ENCODE measurements around the gene RNLS. TPM values are rescaled to one million over a fixed set of nuclear protein-coding genes. Genes with fewer than 3 reads are reported as not detected.

Gene RNLS
- total RNA-seq, 1 donor from 2014 or later = 14.6 TPM

- DNase-seq (ENCODE audit: low spot score) = no peak
These were observed 105.6 kb downstream of the RNLS start for GRCh38 chr10:88477343-88478085.

DNA sequence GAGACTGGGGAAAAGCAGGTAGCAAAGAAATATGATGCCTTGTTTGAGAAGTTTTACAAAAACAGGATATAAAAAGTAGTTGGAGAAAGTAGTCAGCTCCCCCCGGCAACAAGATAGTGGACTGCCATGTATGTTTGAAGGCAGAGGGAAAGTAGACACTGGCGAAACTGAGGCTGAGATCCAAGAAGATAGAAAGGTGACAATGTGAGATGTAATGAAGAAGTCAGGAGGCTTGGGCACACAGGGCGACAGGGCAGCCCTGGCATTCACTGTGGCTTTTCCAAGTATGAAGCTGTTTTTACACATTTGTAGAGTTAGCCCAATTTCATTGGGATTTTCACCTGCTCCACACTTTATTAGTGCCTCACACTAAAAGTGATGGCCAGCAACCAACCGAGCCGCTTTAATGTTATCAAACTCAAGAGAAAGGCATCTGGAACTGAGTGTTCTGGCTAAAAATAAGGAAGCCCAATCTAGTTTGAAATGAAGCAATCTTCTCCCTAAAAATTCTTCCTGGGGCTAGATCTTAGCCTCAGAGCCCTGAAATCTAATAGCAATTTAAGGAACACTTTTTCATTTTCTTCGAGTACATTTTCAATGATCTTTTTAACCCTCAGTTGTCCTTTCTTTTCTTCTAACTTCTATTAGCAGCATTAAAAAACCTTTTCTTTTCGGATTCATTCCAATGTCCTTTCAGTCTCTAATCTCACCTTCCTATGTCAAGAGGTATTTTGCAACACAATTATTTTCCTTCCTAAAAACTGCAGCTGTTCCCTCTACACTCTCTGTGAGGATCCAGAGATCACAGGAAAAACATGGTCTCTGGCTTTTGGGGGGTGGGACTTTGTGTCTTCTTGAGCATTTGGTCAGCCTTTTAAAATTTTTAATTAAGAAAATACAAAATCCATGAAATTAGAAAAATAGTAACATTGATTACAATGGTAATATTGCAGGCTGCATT lies 108.0 kb downstream of the RNLS start:
- no peak for DNase-seq (ENCODE audit: low spot score)

GRCh38 chr10:88473989-88474883 lies 108.9 kb downstream of the RNLS start:
- DNase-seq (ENCODE audit: low spot score) = peak; percentile 75

GRCh38 chr10:88472540-88472939 lies 110.6 kb downstream of the RNLS start:
- no peak for DNase-seq (ENCODE audit: low spot score)

GRCh38 chr10:88471899-88472298 lies 111.2 kb downstream of the RNLS start:
- no peak for DNase-seq (ENCODE audit: low spot score)

DNA sequence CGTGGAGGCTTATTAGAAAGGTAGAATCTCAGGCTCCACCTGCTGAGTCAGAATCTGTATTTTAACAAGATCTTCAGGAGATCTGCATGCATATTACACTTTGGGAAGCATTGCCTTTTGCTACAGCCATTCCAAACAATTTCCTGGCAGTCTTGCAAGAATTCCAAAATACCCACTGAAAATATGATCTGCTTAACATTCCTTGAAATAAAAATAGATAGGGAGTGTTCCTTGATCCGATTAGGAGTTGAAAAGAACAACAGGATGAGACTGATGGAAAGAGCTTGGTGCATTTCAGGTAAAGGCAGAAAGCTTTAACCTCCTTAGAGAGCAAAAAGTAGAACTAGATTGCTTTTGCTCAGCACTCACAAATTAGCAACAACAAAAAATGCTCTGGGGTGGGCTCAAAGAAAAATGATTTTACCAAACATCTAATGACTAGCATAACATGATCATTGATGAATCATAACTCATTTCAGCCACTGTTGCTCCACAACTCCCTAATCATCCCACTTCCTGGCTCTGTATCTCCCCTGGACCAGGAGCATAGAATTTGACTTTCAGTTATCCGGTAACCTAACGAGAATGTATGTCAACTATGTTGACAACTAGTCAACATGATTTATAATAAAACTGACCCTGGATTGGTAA lies 115.2 kb downstream of the RNLS start:
- DNase-seq (ENCODE audit: low spot score) = no peak

DNA sequence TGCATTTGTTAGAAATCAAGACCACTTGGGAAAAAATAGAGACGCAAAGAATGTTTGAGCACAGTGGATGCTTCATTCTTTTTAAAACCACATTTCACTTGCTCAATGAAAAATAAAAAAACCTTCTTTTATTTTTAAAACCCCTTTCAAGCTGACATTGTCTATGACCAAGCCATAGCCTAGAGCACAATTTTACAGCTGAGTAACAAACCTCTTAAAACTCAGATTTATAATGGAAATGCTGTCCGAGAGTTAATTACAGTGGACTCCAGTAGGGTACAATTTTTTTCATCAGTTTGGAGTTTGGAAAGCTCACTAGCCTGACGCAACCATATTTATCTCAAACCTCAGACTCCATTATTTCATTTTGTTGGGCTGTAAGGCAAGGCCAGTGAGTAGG lies 116.3 kb downstream of the RNLS start:
- no peak for DNase-seq (ENCODE audit: low spot score)

DNA sequence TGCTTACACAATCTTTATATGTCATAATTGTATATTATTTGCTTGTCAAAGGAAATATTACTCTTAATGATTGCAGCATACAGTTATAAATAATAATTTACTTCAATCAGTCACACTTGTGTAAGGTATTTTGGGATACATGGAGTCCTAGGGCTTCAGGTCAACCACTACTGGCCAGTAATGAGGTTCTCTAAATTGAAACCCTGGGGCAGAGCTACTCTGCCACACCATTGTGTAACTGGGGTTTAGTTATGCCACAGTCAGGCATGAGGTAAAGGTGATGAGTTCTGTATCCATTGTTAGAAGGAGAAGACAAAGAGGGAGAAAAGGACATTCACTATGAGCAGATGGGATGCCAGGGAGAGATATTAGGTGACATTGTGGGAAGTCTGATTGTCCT lies 117.4 kb downstream of the RNLS start:
- DNase-seq (ENCODE audit: low spot score) = no peak

DNA sequence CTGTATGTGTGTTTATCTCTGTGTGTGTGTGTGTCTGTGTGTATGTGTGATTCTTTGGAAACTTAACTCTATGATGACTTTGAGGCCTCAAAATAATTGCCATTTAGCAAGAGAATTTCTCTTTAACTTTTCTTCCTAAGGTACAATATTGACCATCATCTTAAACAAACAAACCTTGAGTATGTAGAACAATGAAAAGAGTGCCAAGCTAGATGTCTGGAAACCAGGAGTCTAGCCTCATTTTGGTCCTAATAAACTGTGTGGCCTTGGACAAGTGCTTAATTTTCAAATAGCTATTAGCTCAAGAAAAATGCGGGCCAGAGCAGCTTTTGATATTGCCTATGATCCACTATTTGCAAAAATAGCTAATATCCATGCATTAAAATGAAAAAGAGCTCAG lies 119.3 kb downstream of the RNLS start:
- DNase-seq (ENCODE audit: low spot score) = no peak

- no peak for DNase-seq (ENCODE audit: low spot score)
These were observed 121.7 kb downstream of the RNLS start for GRCh38 chr10:88461426-88461825.

DNA sequence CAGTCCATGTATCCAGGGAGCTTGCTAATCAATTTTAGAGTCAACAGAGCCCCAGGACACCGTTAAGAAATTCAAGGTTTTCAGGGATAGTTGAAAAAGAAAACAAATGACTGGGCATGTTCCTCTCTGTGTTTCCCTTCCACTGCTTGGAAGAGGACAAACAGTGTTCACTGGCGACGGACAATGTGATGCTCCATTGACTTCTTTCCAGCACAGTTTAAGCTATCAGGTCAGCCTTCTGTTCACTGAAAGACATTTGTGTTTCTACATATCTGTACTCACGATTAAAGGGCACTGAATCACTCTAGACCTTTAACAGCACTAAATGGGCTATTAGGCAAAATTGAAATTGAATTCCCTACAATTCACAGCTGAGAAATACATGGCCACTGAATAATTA lies 123.6 kb downstream of the RNLS start:
- no peak for DNase-seq (ENCODE audit: low spot score)

DNA sequence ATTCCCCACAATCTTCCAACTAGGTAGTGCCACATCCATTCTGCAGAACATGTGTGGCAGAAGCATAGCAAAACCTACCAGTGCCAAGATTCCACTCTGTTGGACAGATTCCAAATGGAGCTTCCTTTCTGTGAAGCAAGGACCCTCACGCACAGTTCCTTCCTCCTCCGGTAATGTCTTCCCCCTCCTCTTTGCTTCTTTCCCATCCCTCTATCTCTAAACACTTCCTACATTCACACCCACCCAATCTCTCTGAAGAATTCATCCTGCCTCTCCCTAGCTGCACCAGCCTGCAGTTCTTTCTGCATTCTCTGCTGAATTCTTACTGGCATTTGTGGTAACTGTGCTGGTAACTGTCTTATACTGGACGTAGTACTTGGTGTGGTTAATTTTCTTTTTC lies 124.9 kb downstream of the RNLS start:
- DNase-seq (ENCODE audit: low spot score) = no peak

DNA sequence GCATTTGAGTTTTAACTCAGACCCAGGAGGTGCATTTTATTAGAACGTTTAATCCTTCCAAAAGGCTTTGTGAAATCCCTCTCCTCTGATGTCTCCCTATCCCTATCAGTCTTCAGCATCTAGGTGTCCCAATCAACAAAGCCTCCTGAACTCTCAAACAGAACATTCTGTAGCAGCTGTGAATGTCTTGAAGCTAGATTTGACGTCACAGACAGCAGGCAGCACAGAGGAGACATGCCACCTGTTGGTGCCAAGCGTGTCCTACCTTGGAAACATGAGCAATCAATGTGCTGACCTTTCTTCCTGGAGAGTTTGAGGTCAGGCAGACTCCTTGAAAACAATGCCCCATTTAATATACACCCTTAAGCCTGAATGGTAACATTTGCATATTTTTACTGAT lies 125.5 kb downstream of the RNLS start:
- peak; percentile 19 for DNase-seq (ENCODE audit: low spot score)

DNA sequence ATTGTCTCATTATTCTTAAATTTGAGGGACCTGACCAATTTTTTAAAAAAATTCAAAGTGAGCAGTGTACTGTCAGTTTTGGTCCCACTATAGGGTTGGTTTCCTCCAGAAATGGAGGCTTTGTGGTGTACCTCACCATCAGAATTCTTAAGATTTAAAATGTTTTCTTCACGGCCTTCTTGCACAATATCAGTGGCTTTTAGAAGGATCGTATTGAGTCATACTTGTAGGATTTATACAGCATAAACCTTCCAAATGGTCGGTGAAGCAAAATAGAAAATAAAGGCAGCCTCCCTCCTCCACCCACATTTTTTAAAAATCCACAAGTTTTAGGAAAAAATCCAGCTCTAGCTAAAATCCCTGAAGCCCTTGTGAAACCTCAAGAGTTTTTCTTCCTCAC lies 126.4 kb downstream of the RNLS start:
- DNase-seq (ENCODE audit: low spot score) = no peak

GRCh38 chr10:88455831-88456230 lies 127.3 kb downstream of the RNLS start:
- no peak for DNase-seq (ENCODE audit: low spot score)

GRCh38 chr10:88450201-88450600 lies 132.9 kb downstream of the RNLS start:
- no peak for DNase-seq (ENCODE audit: low spot score)

- no peak for DNase-seq (ENCODE audit: low spot score)
These were observed 140.4 kb downstream of the RNLS start for GRCh38 chr10:88442716-88443115.

GRCh38 chr10:88440541-88440940 lies 142.6 kb downstream of the RNLS start:
- no peak for DNase-seq (ENCODE audit: low spot score)

DNA sequence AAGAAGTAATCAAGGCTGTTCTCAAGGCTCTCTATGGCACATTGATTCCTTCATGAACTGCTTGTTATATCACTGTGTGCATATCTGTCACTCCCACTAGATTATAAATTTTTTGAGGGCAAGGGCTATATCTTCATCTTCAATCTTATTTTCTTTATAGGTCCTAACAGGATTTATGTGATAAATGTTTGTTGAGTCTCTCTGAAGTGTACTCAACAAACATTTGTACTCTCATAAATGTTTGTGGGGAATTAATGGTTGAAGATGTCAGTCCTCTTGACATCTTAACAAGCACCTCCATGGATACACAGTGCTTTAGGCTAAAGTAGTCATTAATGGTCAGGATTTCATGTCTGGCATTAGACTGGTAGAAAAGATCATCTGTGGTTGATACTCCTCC lies 143.2 kb downstream of the RNLS start:
- DNase-seq (ENCODE audit: low spot score) = no peak

- DNase-seq (ENCODE audit: low spot score) = no peak
These were observed 145.7 kb downstream of the RNLS start for GRCh38 chr10:88437411-88437810.

GRCh38 chr10:88433565-88434186 lies 149.4 kb downstream of the RNLS start:
- no peak for DNase-seq (ENCODE audit: low spot score)

Measured in mucosa of gallbladder (tissue), 1 donor.